ENCODE measurements around the gene IST1.

The IST1 gene

DNA sequence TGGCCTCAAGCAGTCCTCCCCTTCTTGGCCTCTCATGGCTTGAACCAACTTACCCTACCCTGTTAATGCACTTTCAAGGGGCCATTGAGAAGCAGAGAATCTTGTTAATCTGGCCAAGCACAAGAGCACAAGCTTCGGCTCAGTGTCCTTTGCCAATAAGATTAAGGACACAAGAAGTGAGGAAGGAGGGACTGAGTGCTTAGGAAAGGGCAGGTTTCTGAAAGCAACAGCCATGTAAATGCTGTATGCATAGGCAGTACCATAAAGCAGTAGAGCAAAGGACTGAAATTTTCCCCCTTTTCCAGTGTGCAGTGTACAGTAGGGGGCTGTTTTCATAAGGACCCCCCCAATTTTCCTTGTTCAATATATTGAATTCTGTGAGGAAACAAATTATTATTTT lies 37.7 kb downstream of the IST1 start:
- TF ChIP-seq CTCF (IDR thresholded peaks at IDR 0.05; ENCODE audit: low read depth, low read length) (no peak), MAX (IDR thresholded peaks at IDR 0.05; ENCODE audit: low read depth, low read length) (no peak), POLR2A (IDR thresholded peaks at IDR 0.05; ENCODE audit: extremely low read depth, insufficient read length) (no peak), MYC (IDR thresholded peaks at IDR 0.05; ENCODE audit: low read depth, low read length) (no peak)
- DNase-seq (ENCODE audit: low read depth): no peak
- H3K4me3 ChIP-seq (ENCODE audit: low read depth, low read length): no peak overlapping the region

DNA sequence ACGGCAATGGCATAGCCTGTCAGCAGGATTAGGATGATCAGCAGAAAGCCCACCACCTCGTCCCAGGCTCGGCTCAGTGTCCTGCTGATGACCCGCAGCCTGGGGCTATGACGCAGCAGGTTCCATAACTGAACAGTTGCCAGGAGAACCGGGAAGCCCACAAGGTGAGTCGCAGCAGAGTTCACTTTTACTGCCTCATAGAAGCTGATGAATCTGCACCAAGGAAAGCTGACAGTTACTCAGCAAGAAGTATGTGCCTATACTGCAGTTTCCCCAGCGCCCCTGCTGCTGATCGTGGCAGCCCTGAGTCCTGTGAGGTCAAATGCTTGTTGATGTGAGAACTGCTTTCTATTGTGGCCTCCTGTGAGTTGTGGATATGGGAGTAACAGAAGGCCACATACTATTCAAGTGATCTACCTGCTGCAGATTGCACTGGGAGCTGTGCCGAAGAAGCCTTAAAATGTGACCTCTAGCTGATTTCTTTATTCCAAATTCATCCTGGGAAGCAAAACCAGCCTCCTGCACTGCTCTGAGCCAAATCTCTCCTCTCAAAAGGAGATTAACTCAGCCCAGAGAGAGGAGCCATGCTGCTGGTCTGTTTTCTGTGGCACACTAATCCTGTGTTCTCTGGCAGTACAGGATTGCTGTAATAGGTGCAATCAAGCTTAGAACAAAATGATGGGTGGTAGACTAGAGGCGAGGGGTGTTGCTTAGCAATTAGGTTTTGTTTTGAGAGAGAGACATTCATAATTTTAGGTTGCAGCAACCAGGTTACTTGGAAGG lies 38.8 kb downstream of the IST1 start:
- no peak for DNase-seq (ENCODE audit: low read depth)
- no peak overlapping the region for H3K4me3 ChIP-seq (ENCODE audit: low read depth, low read length)
- TF ChIP-seq MYC (IDR thresholded peaks at IDR 0.05; ENCODE audit: low read depth, low read length) (no peak), MAX (IDR thresholded peaks at IDR 0.05; ENCODE audit: low read depth, low read length) (no peak), CTCF (IDR thresholded peaks at IDR 0.05; ENCODE audit: low read depth, low read length) (no peak), POLR2A (IDR thresholded peaks at IDR 0.05; ENCODE audit: extremely low read depth, insufficient read length) (no peak)

DNA sequence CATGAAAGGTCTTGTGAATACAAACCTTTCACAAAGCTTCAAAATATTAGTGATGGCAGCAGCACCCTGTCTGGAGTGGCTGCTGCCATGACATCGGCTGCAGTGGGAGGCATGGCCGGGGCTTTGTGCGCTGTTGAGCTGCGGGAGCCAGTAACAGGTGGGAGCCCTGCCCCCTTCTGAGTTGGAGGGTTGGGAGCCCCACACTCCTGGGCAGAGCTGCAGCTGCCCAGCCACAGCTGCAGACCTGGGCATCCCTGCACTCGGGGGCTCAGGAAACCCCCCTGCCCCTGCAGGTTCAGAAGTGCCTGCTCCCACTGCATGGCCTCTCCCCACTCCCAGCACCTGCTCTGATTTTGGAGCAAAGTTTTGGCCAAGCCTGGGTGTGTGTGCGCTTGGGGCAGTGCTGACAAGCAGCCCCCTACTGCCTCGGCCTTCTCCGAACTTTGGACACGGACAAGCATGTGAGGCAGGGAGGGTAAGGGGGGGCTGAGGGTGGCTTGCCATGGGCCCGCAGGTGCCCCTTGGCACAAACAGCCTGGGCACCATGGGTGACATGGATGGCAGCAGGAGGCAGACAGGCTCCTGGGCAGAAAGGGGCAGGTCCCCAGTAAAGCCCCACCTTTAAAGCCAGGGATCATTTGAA lies 42.7 kb downstream of the IST1 start:
- no peak for DNase-seq (ENCODE audit: low read depth)
- TF ChIP-seq CTCF (IDR thresholded peaks at IDR 0.05; ENCODE audit: low read depth, low read length): no peak
- no peak for TF ChIP-seq MYC (IDR thresholded peaks at IDR 0.05; ENCODE audit: low read depth, low read length)
- TF ChIP-seq MAX (IDR thresholded peaks at IDR 0.05; ENCODE audit: low read depth, low read length): no peak
- TF ChIP-seq POLR2A (IDR thresholded peaks at IDR 0.05; ENCODE audit: extremely low read depth, insufficient read length): no peak

GRCh38 chr16:71943887-71944286 lies 48.6 kb downstream of the IST1 start:
- TF ChIP-seq MYC (IDR thresholded peaks at IDR 0.05; ENCODE audit: low read depth, low read length): no peak
- TF ChIP-seq POLR2A (IDR thresholded peaks at IDR 0.05; ENCODE audit: extremely low read depth, insufficient read length): no peak
- no peak for TF ChIP-seq MAX (IDR thresholded peaks at IDR 0.05; ENCODE audit: low read depth, low read length)
- no peak for TF ChIP-seq CTCF (IDR thresholded peaks at IDR 0.05; ENCODE audit: low read depth, low read length)
- no peak overlapping the region for H3K4me3 ChIP-seq (ENCODE audit: low read depth, low read length)
- no peak for DNase-seq (ENCODE audit: low read depth)

More for the DNA sequence above, 42.7 kb downstream of the IST1 start:
- no peak overlapping the region for H3K4me3 ChIP-seq (ENCODE audit: low read depth, low read length)

DNA sequence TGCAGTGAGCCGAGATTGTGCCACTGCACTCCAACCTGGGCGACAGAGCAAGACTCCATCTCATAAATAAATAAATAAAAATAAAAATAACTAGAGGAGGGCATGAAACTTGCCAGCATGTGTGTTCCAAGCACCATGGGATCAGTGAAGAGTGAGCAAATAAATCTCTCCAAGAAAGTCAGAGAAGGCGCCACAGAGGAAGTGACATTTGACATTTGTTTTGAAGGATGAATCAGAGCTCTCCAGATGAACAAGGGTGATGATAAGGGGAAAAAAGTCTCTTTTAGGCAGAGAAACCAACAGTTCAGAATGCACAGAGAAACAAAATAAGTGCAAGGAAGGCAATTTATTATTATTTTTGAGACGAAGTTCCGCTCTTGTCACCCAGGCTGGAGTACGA lies 50.3 kb downstream of the IST1 start:
- H3K4me3 ChIP-seq (ENCODE audit: low read depth, low read length): no peak overlapping the region
- TF ChIP-seq MAX (IDR thresholded peaks at IDR 0.05; ENCODE audit: low read depth, low read length) (no peak), POLR2A (IDR thresholded peaks at IDR 0.05; ENCODE audit: extremely low read depth, insufficient read length) (no peak), CTCF (IDR thresholded peaks at IDR 0.05; ENCODE audit: low read depth, low read length) (no peak), MYC (IDR thresholded peaks at IDR 0.05; ENCODE audit: low read depth, low read length) (no peak)
- DNase-seq (ENCODE audit: low read depth): no peak
